ENCODE measurements around the gene KCNK3.

Gene KCNK3

GRCh38 chr2:26692279-26692896 lies at the start of gene KCNK3:
TSS of gene KCNK3 (plus strand) at chr2:26692722. CDS start at chr2:26692876, 154 bp downstream.
- peak within 1 kb of the TSS; percentile 51 for H3K4me3 ChIP-seq (ENCODE audit: low read depth, low read length)
- H3K27me3 ChIP-seq (ENCODE audit: control insufficient read depth, insufficient read depth, low read length): peaks cover 95% of the 10 kb centered on the region
- H3K4me1 ChIP-seq (ENCODE audit: control insufficient read depth, insufficient read depth, low read length): peaks cover 17% of the 10 kb centered on the region; the same call in 1 of the 2 replicates
- H3K27ac ChIP-seq (ENCODE audit: low read depth, low read length): no peak within 1 kb of the TSS
- H3K9ac ChIP-seq (ENCODE audit: low read length): peak within 1 kb of the TSS; percentile 21
- H3K9me3 ChIP-seq (ENCODE audit: control insufficient read depth, insufficient read depth, low read depth, low read length): no peaks in the 10 kb centered on the region
- H3K36me3 ChIP-seq (ENCODE audit: control insufficient read depth, insufficient read depth, low read length): no peaks in the 10 kb centered on the region

- no peak overlapping the region for H3K4me3 ChIP-seq (ENCODE audit: low read depth, low read length)
- H3K9ac ChIP-seq (ENCODE audit: low read length): no peak overlapping the region
- peaks cover 20% of the 10 kb centered on the region; the same call in 1 of the 2 replicates for H3K4me1 ChIP-seq (ENCODE audit: control insufficient read depth, insufficient read depth, low read length)
- H3K27ac ChIP-seq (ENCODE audit: low read depth, low read length): no peak overlapping the region
- H3K36me3 ChIP-seq (ENCODE audit: control insufficient read depth, insufficient read depth, low read length): no peaks in the 10 kb centered on the region
- no peaks in the 10 kb centered on the region for H3K27me3 ChIP-seq (ENCODE audit: control insufficient read depth, insufficient read depth, low read length)
- H3K9me3 ChIP-seq (ENCODE audit: control insufficient read depth, insufficient read depth, low read depth, low read length): no peaks in the 10 kb centered on the region
Observed at GRCh38 chr2:26644188-26644835, 48.2 kb upstream of the KCNK3 start.

- Histone ChIP-seq H3K4me3 (ENCODE audit: low read depth, low read length) (no peak overlapping the region), H3K4me1 (ENCODE audit: control insufficient read depth, insufficient read depth, low read length) (peaks cover 9% of the 10 kb centered on the region; the same call in 1 of the 2 replicates), H3K9me3 (ENCODE audit: control insufficient read depth, insufficient read depth, low read depth, low read length) (no peaks in the 10 kb centered on the region), H3K36me3 (ENCODE audit: control insufficient read depth, insufficient read depth, low read length) (no peaks in the 10 kb centered on the region), H3K27me3 (ENCODE audit: control insufficient read depth, insufficient read depth, low read length) (no peaks in the 10 kb centered on the region), H3K9ac (ENCODE audit: low read length) (no peak overlapping the region), H3K27ac (ENCODE audit: low read depth, low read length) (no peak overlapping the region)
Observed at GRCh38 chr2:26645762-26646161, 46.8 kb upstream of the KCNK3 start.

GRCh38 chr2:26646986-26647672 lies 45.4 kb upstream of the KCNK3 start:
- Histone ChIP-seq H3K9ac (ENCODE audit: low read length) (no peak overlapping the region), H3K4me1 (ENCODE audit: control insufficient read depth, insufficient read depth, low read length) (0 out of 2 replicates have a peak, but pooled peaks cover 9% of the 10 kb centered on the region), H3K27ac (ENCODE audit: low read depth, low read length) (no peak overlapping the region), H3K27me3 (ENCODE audit: control insufficient read depth, insufficient read depth, low read length) (no peaks in the 10 kb centered on the region), H3K9me3 (ENCODE audit: control insufficient read depth, insufficient read depth, low read depth, low read length) (no peaks in the 10 kb centered on the region), H3K4me3 (ENCODE audit: low read depth, low read length) (no peak overlapping the region), H3K36me3 (ENCODE audit: control insufficient read depth, insufficient read depth, low read length) (no peaks in the 10 kb centered on the region)

GRCh38 chr2:26647981-26648380 lies 44.5 kb upstream of the KCNK3 start:
- no peaks in the 10 kb centered on the region for H3K27me3 ChIP-seq (ENCODE audit: control insufficient read depth, insufficient read depth, low read length)
- no peak overlapping the region for H3K4me3 ChIP-seq (ENCODE audit: low read depth, low read length)
- H3K4me1 ChIP-seq (ENCODE audit: control insufficient read depth, insufficient read depth, low read length): 0 out of 2 replicates have a peak, but pooled peaks cover 10% of the 10 kb centered on the region
- H3K36me3 ChIP-seq (ENCODE audit: control insufficient read depth, insufficient read depth, low read length): no peaks in the 10 kb centered on the region
- H3K9ac ChIP-seq (ENCODE audit: low read length): no peak overlapping the region
- no peaks in the 10 kb centered on the region for H3K9me3 ChIP-seq (ENCODE audit: control insufficient read depth, insufficient read depth, low read depth, low read length)
- no peak overlapping the region for H3K27ac ChIP-seq (ENCODE audit: low read depth, low read length)

- no peak overlapping the region for H3K9ac ChIP-seq (ENCODE audit: low read length)
- H3K4me1 ChIP-seq (ENCODE audit: control insufficient read depth, insufficient read depth, low read length): peaks cover 10% of the 10 kb centered on the region; the same call in 1 of the 2 replicates
- no peak overlapping the region for H3K27ac ChIP-seq (ENCODE audit: low read depth, low read length)
- H3K9me3 ChIP-seq (ENCODE audit: control insufficient read depth, insufficient read depth, low read depth, low read length): no peaks in the 10 kb centered on the region
- H3K36me3 ChIP-seq (ENCODE audit: control insufficient read depth, insufficient read depth, low read length): no peaks in the 10 kb centered on the region
- H3K4me3 ChIP-seq (ENCODE audit: low read depth, low read length): no peak overlapping the region
- H3K27me3 ChIP-seq (ENCODE audit: control insufficient read depth, insufficient read depth, low read length): no peaks in the 10 kb centered on the region
Observed at GRCh38 chr2:26648516-26648915, 44.0 kb upstream of the KCNK3 start.

- Histone ChIP-seq H3K27ac (ENCODE audit: low read depth, low read length) (no peak overlapping the region), H3K4me1 (ENCODE audit: control insufficient read depth, insufficient read depth, low read length) (peaks cover 17% of the 10 kb centered on the region), H3K9me3 (ENCODE audit: control insufficient read depth, insufficient read depth, low read depth, low read length) (no peaks in the 10 kb centered on the region), H3K9ac (ENCODE audit: low read length) (no peak overlapping the region), H3K36me3 (ENCODE audit: control insufficient read depth, insufficient read depth, low read length) (no peaks in the 10 kb centered on the region), H3K27me3 (ENCODE audit: control insufficient read depth, insufficient read depth, low read length) (no peaks in the 10 kb centered on the region), H3K4me3 (ENCODE audit: low read depth, low read length) (no peak overlapping the region)
Observed at GRCh38 chr2:26649322-26649721, 43.2 kb upstream of the KCNK3 start.

- H3K4me1 ChIP-seq (ENCODE audit: control insufficient read depth, insufficient read depth, low read length): peaks cover 24% of the 10 kb centered on the region
- H3K27ac ChIP-seq (ENCODE audit: low read depth, low read length): no peak overlapping the region
- no peak overlapping the region for H3K9ac ChIP-seq (ENCODE audit: low read length)
- H3K27me3 ChIP-seq (ENCODE audit: control insufficient read depth, insufficient read depth, low read length): no peaks in the 10 kb centered on the region
- no peaks in the 10 kb centered on the region for H3K36me3 ChIP-seq (ENCODE audit: control insufficient read depth, insufficient read depth, low read length)
- no peak overlapping the region for H3K4me3 ChIP-seq (ENCODE audit: low read depth, low read length)
- H3K9me3 ChIP-seq (ENCODE audit: control insufficient read depth, insufficient read depth, low read depth, low read length): no peaks in the 10 kb centered on the region
Observed at GRCh38 chr2:26649992-26650712, 42.4 kb upstream of the KCNK3 start.

GRCh38 chr2:26650713-26651469 lies 41.6 kb upstream of the KCNK3 start:
- no peak overlapping the region for H3K27ac ChIP-seq (ENCODE audit: low read depth, low read length)
- no peak overlapping the region for H3K9ac ChIP-seq (ENCODE audit: low read length)
- H3K27me3 ChIP-seq (ENCODE audit: control insufficient read depth, insufficient read depth, low read length): no peaks in the 10 kb centered on the region
- no peaks in the 10 kb centered on the region for H3K9me3 ChIP-seq (ENCODE audit: control insufficient read depth, insufficient read depth, low read depth, low read length)
- H3K4me3 ChIP-seq (ENCODE audit: low read depth, low read length): no peak overlapping the region
- peaks cover 28% of the 10 kb centered on the region for H3K4me1 ChIP-seq (ENCODE audit: control insufficient read depth, insufficient read depth, low read length)
- no peaks in the 10 kb centered on the region for H3K36me3 ChIP-seq (ENCODE audit: control insufficient read depth, insufficient read depth, low read length)

- Histone ChIP-seq H3K4me1 (ENCODE audit: control insufficient read depth, insufficient read depth, low read length) (peaks cover 28% of the 10 kb centered on the region), H3K9me3 (ENCODE audit: control insufficient read depth, insufficient read depth, low read depth, low read length) (no peaks in the 10 kb centered on the region), H3K27me3 (ENCODE audit: control insufficient read depth, insufficient read depth, low read length) (no peaks in the 10 kb centered on the region), H3K9ac (ENCODE audit: low read length) (no peak overlapping the region), H3K27ac (ENCODE audit: low read depth, low read length) (no peak overlapping the region), H3K4me3 (ENCODE audit: low read depth, low read length) (no peak overlapping the region), H3K36me3 (ENCODE audit: control insufficient read depth, insufficient read depth, low read length) (no peaks in the 10 kb centered on the region)
Observed at GRCh38 chr2:26651470-26651771, 41.1 kb upstream of the KCNK3 start.

Measured in HUES6 (cell line).